Loucy (cell line): ENCODE results near the gene RALGDS.
"Not testable (repeated sequence)": the region's sequence is repeated elsewhere in the genome, so short reads cannot be mapped to it uniquely, and the experiment has no call there.

Experiments used
- H2AFZ ChIP-seq: fragments of 200-600 bp; sonication (generic); 2 replicates; pipeline ENCODE4 v1.6.0; 2016; ENCODE audit warnings: antibody characterized with exemption, mild to moderate bottlenecking, low read length, moderate library complexity
- H3F3A ChIP-seq: fragments of 200-600 bp; 2 replicates; pipeline ENCODE4 v1.6.0; 2016; ENCODE audit warnings: antibody characterized with exemption, low read depth, mild to moderate bottlenecking
- H3K27me3 ChIP-seq: fragments of 200-600 bp; sonication (generic); 2 replicates; pipeline ENCODE4 v1.6.1; 2014; ENCODE audit warnings: low read length, mild to moderate bottlenecking; ENCODE audit not compliant: insufficient read depth, poor library complexity, severe bottlenecking
- H3K36me3 ChIP-seq: fragments of 200-600 bp; sonication (generic); 2 replicates; pipeline ENCODE4 v1.6.1; 2016; ENCODE audit warnings: low read length; ENCODE audit not compliant: insufficient read depth
- H3K4me1 ChIP-seq: fragments of 200-600 bp; sonication (generic); 2 replicates; pipeline ENCODE4 v1.5.1; 2014; ENCODE audit warnings: low read length, mild to moderate bottlenecking; ENCODE audit not compliant: insufficient read depth, poor library complexity, severe bottlenecking
- H3K4me2 ChIP-seq: fragments of 200-600 bp; sonication (generic); 2 replicates; pipeline ENCODE4 v1.6.0; 2014; ENCODE audit warnings: antibody characterized with exemption, low read length, low read depth, mild to moderate bottlenecking; ENCODE audit not compliant: poor library complexity, severe bottlenecking
- H3K4me3 ChIP-seq: fragments of 200-600 bp; sonication (generic); 2 replicates; pipeline ENCODE4 v1.5.1; 2014; ENCODE audit warnings: low read length, mild to moderate bottlenecking, mixed read lengths; ENCODE audit not compliant: poor library complexity, severe bottlenecking
- H3K79me2 ChIP-seq: fragments of 200-600 bp; sonication (generic); 2 replicates; pipeline ENCODE4 v1.6.1; 2014; ENCODE audit warnings: low read length; ENCODE audit not compliant: insufficient read depth
- H3K9ac ChIP-seq: fragments of 200-600 bp; sonication (generic); 2 replicates; pipeline ENCODE4 v1.6.0; 2014; ENCODE audit warnings: mild to moderate bottlenecking, low read depth, low read length, moderate library complexity; ENCODE audit not compliant: poor library complexity, severe bottlenecking
- H3K9me2 ChIP-seq: fragments of 200-600 bp; sonication (generic); replicated peaks from 2 replicates; pipeline ENCODE4 v1.6.1; 2016; ENCODE audit warnings: low read depth, low read length, mixed read lengths
- H3K9me3 ChIP-seq: fragments of 200-600 bp; sonication (generic); 2 replicates; pipeline ENCODE4 v1.6.1; 2014; ENCODE audit warnings: mild to moderate bottlenecking, antibody characterized with exemption, low read length, low read depth; ENCODE audit not compliant: insufficient read depth
- H4K20me1 ChIP-seq: fragments of 200-600 bp; sonication (generic); 2 replicates; pipeline ENCODE4 v1.6.0; 2014; ENCODE audit warnings: antibody characterized with exemption, low read length, mild to moderate bottlenecking; ENCODE audit not compliant: insufficient read depth, poor library complexity, severe bottlenecking
- CTCF ChIP-seq: fragments of 200-600 bp; sonication (generic); conservative IDR thresholded peaks from 2 replicates; pipeline ENCODE4 v1.5.1; 2014; ENCODE audit warnings: mild to moderate bottlenecking, antibody characterized with exemption, low read length
- EZH2phosphoT487 ChIP-seq: fragments of 200-600 bp; IDR thresholded peaks from 2 replicates; pipeline ENCODE4 v1.6.1; 2018; ENCODE audit warnings: antibody characterized with exemption, mild to moderate bottlenecking, moderate library complexity, borderline replicate concordance

RALGDS gene

GRCh38 chr9:133086894-133087293, 34.1 kb downstream of the RALGDS start:
- H3F3A ChIP-seq = no peaks in the 10 kb centered on the region
- no peaks in the 10 kb centered on the region for H3K4me1 ChIP-seq
- no peaks in the 10 kb centered on the region for H3K27me3 ChIP-seq
- H3K79me2 ChIP-seq = no peaks in the 10 kb centered on the region
- H4K20me1 ChIP-seq = no peaks in the 10 kb centered on the region
- no peak overlapping the region for H2AFZ ChIP-seq
- H3K36me3 ChIP-seq = no peaks in the 10 kb centered on the region
- no peaks in the 10 kb centered on the region for H3K9me2 ChIP-seq
- H3K4me2 ChIP-seq = no peak overlapping the region
- H3K4me3 ChIP-seq = no peak overlapping the region
- no peaks in the 10 kb centered on the region for H3K9me3 ChIP-seq
- TF ChIP-seq EZH2phosphoT487 (no peak), CTCF (no peak)
- no peak overlapping the region for H3K9ac ChIP-seq

DNA sequence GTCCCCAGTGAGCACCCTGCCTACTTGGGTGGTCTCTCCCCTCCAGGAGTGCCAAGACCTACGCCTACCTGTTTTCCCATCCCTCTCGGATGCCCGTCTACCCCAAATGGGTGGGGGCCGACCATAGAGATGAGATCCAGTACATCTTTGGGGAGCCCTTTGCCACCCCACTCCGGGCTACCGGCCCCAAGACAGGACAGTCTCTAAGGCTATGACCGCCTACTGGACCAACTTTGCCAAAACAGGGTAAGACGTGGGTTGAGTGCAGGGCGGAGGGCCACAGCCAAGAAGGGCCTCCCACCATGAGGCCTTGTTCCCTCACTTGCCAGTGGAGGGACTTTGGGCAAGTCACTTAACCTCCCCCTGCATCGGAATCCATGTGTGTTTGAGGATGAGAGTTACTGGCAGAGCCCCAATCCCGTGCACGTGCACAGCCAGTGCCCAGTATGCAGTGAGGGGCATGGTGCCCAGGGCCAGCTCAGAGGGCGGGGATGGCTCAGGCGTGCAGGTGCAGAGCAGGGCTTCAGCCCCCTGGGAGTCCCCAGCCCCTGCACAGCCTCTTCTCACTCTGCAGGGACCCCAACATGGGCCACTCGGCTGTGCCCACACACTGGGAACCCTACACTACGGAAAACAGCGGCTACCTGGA, 34.7 kb downstream of the RALGDS start:
- not testable (repeated sequence) for H3K27me3 ChIP-seq, H3K9me3 ChIP-seq, H3K79me2 ChIP-seq, H3K9me2 ChIP-seq, H4K20me1 ChIP-seq, H3K4me1 ChIP-seq, H3K4me2 ChIP-seq, H3K36me3 ChIP-seq, H3K4me3 ChIP-seq, H2AFZ ChIP-seq, H3F3A ChIP-seq, H3K9ac ChIP-seq

DNA sequence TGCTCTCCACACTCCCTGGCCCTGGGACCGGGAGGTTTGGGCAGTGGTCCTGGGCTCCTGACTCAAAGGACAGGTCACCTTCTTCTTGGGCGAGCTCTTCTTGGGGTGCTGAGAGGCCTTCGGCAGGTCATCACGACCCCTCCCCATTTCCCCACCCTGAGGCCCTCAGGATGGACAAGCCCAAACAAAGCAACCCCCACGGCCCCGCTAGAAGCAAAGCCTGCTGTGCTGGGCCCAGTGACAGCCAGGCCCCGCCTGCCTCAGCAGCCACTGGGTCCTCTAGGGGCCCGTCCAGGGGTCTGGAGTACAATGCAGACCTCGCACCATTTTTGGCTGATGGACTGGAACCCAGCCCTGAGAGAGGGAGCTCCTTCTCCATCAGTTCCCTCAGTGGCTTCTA, 37.4 kb downstream of the RALGDS start:
- H3K9ac ChIP-seq, H3K9me2 ChIP-seq, H3K36me3 ChIP-seq, H2AFZ ChIP-seq, H4K20me1 ChIP-seq, H3K9me3 ChIP-seq, H3K4me2 ChIP-seq, H3K27me3 ChIP-seq, H3F3A ChIP-seq, H3K4me3 ChIP-seq, H3K79me2 ChIP-seq: not testable (repeated sequence)
- H3K4me1 ChIP-seq = peaks cover 10% of the 10 kb centered on the region

DNA sequence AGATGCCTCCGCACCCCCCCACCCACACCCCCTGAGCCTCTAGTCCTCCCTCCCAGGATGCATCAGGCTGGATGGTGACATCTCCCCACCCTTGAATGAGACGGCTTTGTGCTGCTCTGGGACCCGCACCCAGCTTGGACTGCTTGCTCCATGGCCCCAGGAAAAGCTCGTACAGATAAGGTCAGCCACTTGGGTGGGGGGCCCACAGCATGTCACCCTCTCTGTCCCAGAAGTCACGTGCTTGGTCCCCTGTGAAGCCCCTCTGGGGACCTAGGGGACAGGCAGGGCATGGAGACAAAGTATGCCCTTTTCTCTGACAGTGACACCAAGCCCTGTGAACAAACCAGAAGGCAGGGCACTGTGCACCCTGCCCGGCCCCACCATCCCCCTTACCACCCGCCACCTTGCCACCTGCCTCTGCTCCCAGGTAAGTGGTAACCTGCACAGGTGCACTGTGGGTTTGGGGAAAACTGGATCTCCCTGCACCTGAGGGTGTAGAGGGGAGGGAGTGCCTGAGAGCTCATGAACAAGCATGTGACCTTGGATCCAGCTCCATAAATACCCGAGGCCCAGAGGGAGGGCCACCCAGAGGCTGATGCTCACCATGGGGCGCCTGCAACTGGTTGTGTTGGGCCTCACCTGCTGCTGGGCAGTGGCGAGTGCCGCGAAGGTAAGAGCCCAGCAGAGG, 38.9 kb downstream of the RALGDS start:
- H3K9ac ChIP-seq, H3K79me2 ChIP-seq, H3K4me3 ChIP-seq, H3K9me3 ChIP-seq, H3K9me2 ChIP-seq, H4K20me1 ChIP-seq, H3K27me3 ChIP-seq, H3F3A ChIP-seq, H3K4me2 ChIP-seq, H3K36me3 ChIP-seq, H2AFZ ChIP-seq: not testable (repeated sequence)
- peaks cover 13% of the 10 kb centered on the region for H3K4me1 ChIP-seq
